Aorta (tissue), 5 donors: Measurements from ENCODE around the gene FBXO48. TPM values are rescaled to one million over a fixed set of nuclear protein-coding genes. Genes with fewer than 3 reads are reported as not detected.
"Not testable (repeated sequence)": the region's sequence is repeated elsewhere in the genome, so short reads cannot be mapped to it uniquely, and the experiment has no call there.

Experiments used
- ATAC-seq: fragments of 200-7000 bp; cut with Tn5 transposase; one replicate; pipeline ENCODE4 v1.9.1; 2022; ENCODE audit warnings: moderate library complexity; ENCODE audit not compliant: low FRiP score
- DNase-seq, 2 donors: peaks; one replicate each; pipeline ENCODE4 v3.0.0-alpha.2; 2020
- H3K27ac ChIP-seq, 2 donors: one replicate each; pipeline ENCODE4 v1.5.1; 2013; ENCODE audit warnings: low read length in 2 of 2, mild to moderate bottlenecking in 2 of 2, moderate library complexity in 2 of 2, control low read depth in 1 of 2, inconsistent platforms in 1 of 2, low read depth in 1 of 2
- H3K27me3 ChIP-seq, 2 donors: one replicate each; pipeline ENCODE4 v1.6.1; 2013; ENCODE audit warnings: control low read depth in 1 of 2, low read length in 1 of 2, mild to moderate bottlenecking in 1 of 2, moderate library complexity in 1 of 2; ENCODE audit not compliant: insufficient read depth in 2 of 2, control insufficient read depth in 1 of 2
- H3K36me3 ChIP-seq, 2 donors: one replicate each; pipeline ENCODE4 v1.6.1; 2013; ENCODE audit warnings: control low read depth in 1 of 2, low read length in 1 of 2, mild to moderate bottlenecking in 1 of 2; ENCODE audit not compliant: insufficient read depth in 2 of 2, control insufficient read depth in 1 of 2
- H3K4me1 ChIP-seq, 2 donors: one replicate each; pipeline ENCODE4 v1.6.1; 2013; ENCODE audit warnings: low read length in 2 of 2, control low read depth in 1 of 2, mild to moderate bottlenecking in 1 of 2, moderate library complexity in 1 of 2; ENCODE audit not compliant: insufficient read depth in 2 of 2, control insufficient read depth in 1 of 2
- H3K4me3 ChIP-seq, 2 donors: one replicate each; pipeline ENCODE4 v1.5.1; 2013; ENCODE audit warnings: low read length in 2 of 2, control low read depth in 1 of 2, mild to moderate bottlenecking in 1 of 2
- H3K9me3 ChIP-seq: one replicate; pipeline ENCODE4 v1.6.1; 2013; ENCODE audit warnings: mild to moderate bottlenecking, low read length; ENCODE audit not compliant: control insufficient read depth
- WGBS, 2 donors: extraction: QIAGEN DNeasy Blood & Tissue Kit; methylation state at CpG; one replicate each; pipeline ENCODE4 v1.1.7; 2013; 5-methylcytosine and 5-hydroxymethylcytosine counted together
- intact Hi-C, 2 donors: fragments of 100-400 bp; cut with DNase I; formaldehyde crosslinking; loops; one replicate each; pipeline versions ENCODE4 v1.14.2 to v1.15.0; 2022
- polyA plus RNA-seq, 2 donors: library from polyadenylated mRNA; stranded (reverse); fragments of 200-250 nt; gene quantifications; one replicate each; pipeline ENCODE4 v1.2.3, GENCODE V29; 2013
- total RNA-seq, 2 donors: library from RNA; stranded (reverse); fragmentation: NEBNext Ultra II Directional; extraction: Animal tissue kit (Norgen Biotek cat#: 25700); gene quantifications; one replicate each; pipeline ENCODE4 v1.2.1, GENCODE V29; 2021
- donor health status: healthy with polysubstance abuse.
- donor health status: Bipolar disorder and iron deficiency.
- donor health status: DM: no; HTN: no; CAD: no.
- donor health status: DM: no; HTN: no; CAD: no.
- donor health status: DM: yes; HTN: yes; CAD: no.

Gene FBXO48
- total and polyA plus RNA-seq, 4 donors = 0.43 to 1.5 (median 1.1) TPM

GRCh38 chr2:68501768-68502167 lies 34.7 kb upstream of the FBXO48 start:
- intact Hi-C loops = no loop called here
- Histone ChIP-seq H3K4me1 (no peaks in the 10 kb centered on the region), H3K36me3 (no peaks in the 10 kb centered on the region), H3K4me3 (no peak overlapping the region), H3K9me3 (no peaks in the 10 kb centered on the region), H3K27ac (no peak overlapping the region), H3K27me3 (no peaks in the 10 kb centered on the region)
- ATAC-seq (no peak), DNase-seq (no peak)
- 75 to 83% methylated on average over 5 of the region's 5 CpGs for WGBS, 2 donors

GRCh38 chr2:68500649-68501048 lies 33.6 kb upstream of the FBXO48 start:
- DNase-seq = no peak

GRCh38 chr2:68499133-68499532 lies 32.0 kb upstream of the FBXO48 start:
- Histone ChIP-seq H3K4me3 (no peak overlapping the region), H3K27ac (no peak overlapping the region), H3K27me3 (no peaks in the 10 kb centered on the region), H3K4me1 (no peaks in the 10 kb centered on the region), H3K36me3 (no peaks in the 10 kb centered on the region), H3K9me3 (peaks cover 3% of the 10 kb centered on the region)
- ATAC-seq = no peak
- DNase-seq = no peak
- intact Hi-C loops = no loop called here

More at GRCh38 chr2:68500649-68501048, 33.6 kb upstream of the FBXO48 start:
- Histone ChIP-seq H3K4me3 (no peak overlapping the region), H3K4me1 (no peaks in the 10 kb centered on the region), H3K36me3 (no peaks in the 10 kb centered on the region), H3K9me3 (peaks cover under 1% of the 10 kb centered on the region), H3K27me3 (no peaks in the 10 kb centered on the region), H3K27ac (no peak overlapping the region)
- intact Hi-C loops = no loop called here
- 79 to 82% methylated on average over 4 of the region's 4 CpGs for WGBS, 2 donors
- ATAC-seq = no peak

- H3K9me3 ChIP-seq = peaks cover 3% of the 10 kb centered on the region
- H3K27ac ChIP-seq = no peak overlapping the region
- no peaks in the 10 kb centered on the region for H3K4me1 ChIP-seq
- ATAC-seq (no peak), DNase-seq (no peak)
- H3K27me3 ChIP-seq = no peaks in the 10 kb centered on the region
- H3K36me3 ChIP-seq = no peaks in the 10 kb centered on the region
- no peak overlapping the region for H3K4me3 ChIP-seq
- 93 to 96% methylated on average over 1 of the region's 1 CpG for WGBS, 2 donors
- intact Hi-C loops = no loop called here
Measured at GRCh38 chr2:68491582-68491981, 24.5 kb upstream of the FBXO48 start.

GRCh38 chr2:68489282-68489681 lies 22.2 kb upstream of the FBXO48 start:
- Histone ChIP-seq H3K9me3 (no peaks in the 10 kb centered on the region), H3K4me3 (no peak overlapping the region), H3K4me1 (no peaks in the 10 kb centered on the region), H3K27ac (no peak overlapping the region), H3K36me3 (no peaks in the 10 kb centered on the region), H3K27me3 (no peaks in the 10 kb centered on the region)
- 95 to 98% methylated on average over 1 of the region's 1 CpG for WGBS, 2 donors
- no peak for DNase-seq
- intact Hi-C loops = no loop called here
- ATAC-seq = no peak

GRCh38 chr2:68488605-68489004 lies 21.5 kb upstream of the FBXO48 start:
- H3K36me3 ChIP-seq, H3K27ac ChIP-seq, H3K4me3 ChIP-seq, DNase-seq, intact Hi-C loops, ATAC-seq, H3K27me3 ChIP-seq, H3K4me1 ChIP-seq, H3K9me3 ChIP-seq: not testable (repeated sequence)
- WGBS, 2 donors = 79 to 82% methylated on average over 1 of the region's 1 CpG

- Histone ChIP-seq H3K4me1 (no peaks in the 10 kb centered on the region), H3K27me3 (no peaks in the 10 kb centered on the region), H3K27ac (no peak overlapping the region), H3K4me3 (no peak overlapping the region), H3K36me3 (no peaks in the 10 kb centered on the region), H3K9me3 (no peaks in the 10 kb centered on the region)
- DNase-seq (no peak), ATAC-seq (no peak)
- intact Hi-C loops = no loop called here
- 50 to 51% methylated on average over 3 of the region's 3 CpGs for WGBS, 2 donors
Measured at GRCh38 chr2:68487773-68488355, 20.8 kb upstream of the FBXO48 start.

GRCh38 chr2:68483011-68483410 lies 15.9 kb upstream of the FBXO48 start:
- no peaks in the 10 kb centered on the region for H3K36me3 ChIP-seq
- no peak overlapping the region for H3K4me3 ChIP-seq
- DNase-seq (no peak), ATAC-seq (no peak)
- no peaks in the 10 kb centered on the region for H3K27me3 ChIP-seq
- no peak overlapping the region for H3K27ac ChIP-seq
- intact Hi-C loops = no loop called here
- H3K4me1 ChIP-seq = no peaks in the 10 kb centered on the region
- no peaks in the 10 kb centered on the region for H3K9me3 ChIP-seq
- WGBS, 2 donors = 80 to 86% methylated on average over 3 of the region's 3 CpGs

- H3K4me3 ChIP-seq = no peak overlapping the region
- H3K4me1 ChIP-seq = no peaks in the 10 kb centered on the region
- no peak for DNase-seq
- no peaks in the 10 kb centered on the region for H3K9me3 ChIP-seq
- no peak overlapping the region for H3K27ac ChIP-seq
- intact Hi-C loops = no loop called here
- ATAC-seq = no peak
- no peaks in the 10 kb centered on the region for H3K27me3 ChIP-seq
- H3K36me3 ChIP-seq = no peaks in the 10 kb centered on the region
- 86 to 95% methylated on average over 2 of the region's 2 CpGs for WGBS, 2 donors
Measured at GRCh38 chr2:68482296-68482820, 15.3 kb upstream of the FBXO48 start.
